K562 (cell line): ENCODE results near the gene FILIP1L.

Experiments used
- CTCF ChIP-seq, 3 experiments: IDR thresholded peaks in 2 of 3; conservative IDR thresholded peaks in 1 of 3; 2 replicates each; pipeline ENCODE4 v1.5.1; 2011 to 2012; ENCODE audit warnings: low read length in 3 of 3, mild to moderate bottlenecking in 3 of 3, control low read depth in 2 of 3, improper control_type of control experiment in 1 of 3, inconsistent platforms in 1 of 3, low read depth in 1 of 3, mixed read lengths in 1 of 3, moderate library complexity in 1 of 3; ENCODE audit not compliant: insufficient read depth in 2 of 3
- HIVEP1 ChIP-seq: fragments of 250-450 bp; sonication (Bioruptor Pico); IDR thresholded peaks from 2 replicates; pipeline ENCODE4 v1.4.0; 2020; ENCODE audit warnings: mild to moderate bottlenecking
- HLTF ChIP-seq: fragments of 450-650 bp; IDR thresholded peaks from 2 replicates; pipeline ENCODE4 v1.6.1; 2016
- KLF6 ChIP-seq: fragments of 250-450 bp; sonication (Bioruptor Pico); IDR thresholded peaks from 2 replicates; pipeline ENCODE4 v1.4.0; 2020; ENCODE audit warnings: mild to moderate bottlenecking, moderate library complexity, borderline replicate concordance
- TF ChIP-seq, protein P1 (sequence below): sonication (generic); formaldehyde crosslinking; IDR thresholded peaks from 2 replicates; pipeline ENCODE4 v1.8.1; 2023; ENCODE audit warnings: mild to moderate bottlenecking, missing genetic modification reagents

GRCh38 chr3:99883138-99883461 is 231.2 kb downstream of the FILIP1L start:
- no peak for TF ChIP-seq HLTF
- no peak for TF ChIP-seq CTCF (IDR thresholded peaks at IDR 0.05 in 2 of 3, conservative IDR thresholded peaks at IDR 0.05 in 1 of 3; ENCODE audit: insufficient read depth in 2 of 3, low read depth in 1 of 3, low read length in 3 of 3)
- TF ChIP-seq HIVEP1 (CRISPR knock-in tag), result no peak
- TF ChIP-seq, protein P1, sequence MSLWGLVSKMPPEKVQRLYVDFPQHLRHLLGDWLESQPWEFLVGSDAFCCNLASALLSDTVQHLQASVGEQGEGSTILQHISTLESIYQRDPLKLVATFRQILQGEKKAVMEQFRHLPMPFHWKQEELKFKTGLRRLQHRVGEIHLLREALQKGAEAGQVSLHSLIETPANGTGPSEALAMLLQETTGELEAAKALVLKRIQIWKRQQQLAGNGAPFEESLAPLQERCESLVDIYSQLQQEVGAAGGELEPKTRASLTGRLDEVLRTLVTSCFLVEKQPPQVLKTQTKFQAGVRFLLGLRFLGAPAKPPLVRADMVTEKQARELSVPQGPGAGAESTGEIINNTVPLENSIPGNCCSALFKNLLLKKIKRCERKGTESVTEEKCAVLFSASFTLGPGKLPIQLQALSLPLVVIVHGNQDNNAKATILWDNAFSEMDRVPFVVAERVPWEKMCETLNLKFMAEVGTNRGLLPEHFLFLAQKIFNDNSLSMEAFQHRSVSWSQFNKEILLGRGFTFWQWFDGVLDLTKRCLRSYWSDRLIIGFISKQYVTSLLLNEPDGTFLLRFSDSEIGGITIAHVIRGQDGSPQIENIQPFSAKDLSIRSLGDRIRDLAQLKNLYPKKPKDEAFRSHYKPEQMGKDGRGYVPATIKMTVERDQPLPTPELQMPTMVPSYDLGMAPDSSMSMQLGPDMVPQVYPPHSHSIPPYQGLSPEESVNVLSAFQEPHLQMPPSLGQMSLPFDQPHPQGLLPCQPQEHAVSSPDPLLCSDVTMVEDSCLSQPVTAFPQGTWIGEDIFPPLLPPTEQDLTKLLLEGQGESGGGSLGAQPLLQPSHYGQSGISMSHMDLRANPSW (CRISPR knock-in tag), result no peak
- TF ChIP-seq KLF6, result no peak
